ENCODE measurements around the gene PLK5.

The PLK5 gene

GRCh38 chr19:1505012-1505411, 18.9 kb upstream of the PLK5 start:
- Histone ChIP-seq H3K4me2 (ENCODE audit: low read length) (no peak overlapping the region), H3K79me2 (ENCODE audit: control insufficient read depth, low read length) (no peaks in the 10 kb centered on the region), H3K27me3 (ENCODE audit: control insufficient read depth, low read length) (peaks cover 10% of the 10 kb centered on the region)

GRCh38 chr19:1505991-1506881, 17.6 kb upstream of the PLK5 start:
- no peak overlapping the region for H3K27ac ChIP-seq (ENCODE audit: low read depth, low read length)
- no peaks in the 10 kb centered on the region for H3K36me3 ChIP-seq (ENCODE audit: control insufficient read depth, low read length)
- no peaks in the 10 kb centered on the region for H3K79me2 ChIP-seq (ENCODE audit: control insufficient read depth, low read length)
- no peaks in the 10 kb centered on the region for H4K20me1 ChIP-seq (ENCODE audit: control insufficient read depth, insufficient read depth, low read depth, low read length)
- H3K4me1 ChIP-seq (ENCODE audit: control insufficient read depth, low read length), result peaks cover 5% of the 10 kb centered on the region
- H3K9me3 ChIP-seq (ENCODE audit: control insufficient read depth, insufficient read depth, low read length), result peaks cover 6% of the 10 kb centered on the region; the same call in 1 of the 2 replicates
- H3K27me3 ChIP-seq (ENCODE audit: control insufficient read depth, low read length), result peaks cover 20% of the 10 kb centered on the region
- no peak overlapping the region for H3K4me2 ChIP-seq (ENCODE audit: low read length)
- H3F3A ChIP-seq (ENCODE audit: control insufficient read depth, insufficient read depth), result 0 out of 2 replicates have a peak, but pooled peaks cover 2% of the 10 kb centered on the region
- TF ChIP-seq CTCF (IDR thresholded peaks at IDR 0.05; ENCODE audit: low read depth, low read length, poor library complexity, severe bottlenecking) (no peak), EZH2phosphoT487 (IDR thresholded peaks at IDR 0.05; ENCODE audit: borderline replicate concordance, low read length) (no peak)
- H3K4me3 ChIP-seq (ENCODE audit: low read length), result no peak overlapping the region
- no peaks in the 10 kb centered on the region for H3K9me2 ChIP-seq (replicated peaks; ENCODE audit: control insufficient read depth, low read length)

More at GRCh38 chr19:1505012-1505411, 18.9 kb upstream of the PLK5 start:
- peaks cover 5% of the 10 kb centered on the region for H3K4me1 ChIP-seq (ENCODE audit: control insufficient read depth, low read length)
- H4K20me1 ChIP-seq (ENCODE audit: control insufficient read depth, insufficient read depth, low read depth, low read length), result no peaks in the 10 kb centered on the region
- TF ChIP-seq EZH2phosphoT487 (IDR thresholded peaks at IDR 0.05; ENCODE audit: borderline replicate concordance, low read length) (no peak), CTCF (IDR thresholded peaks at IDR 0.05; ENCODE audit: low read depth, low read length, poor library complexity, severe bottlenecking) (no peak)
- 0 out of 2 replicates have a peak, but pooled peaks cover 2% of the 10 kb centered on the region for H3F3A ChIP-seq (ENCODE audit: control insufficient read depth, insufficient read depth)
- H3K4me3 ChIP-seq (ENCODE audit: low read length), result no peak overlapping the region
- no peak overlapping the region for H3K27ac ChIP-seq (ENCODE audit: low read depth, low read length)
- H3K9me2 ChIP-seq (replicated peaks; ENCODE audit: control insufficient read depth, low read length), result no peaks in the 10 kb centered on the region
- no peaks in the 10 kb centered on the region for H3K36me3 ChIP-seq (ENCODE audit: control insufficient read depth, low read length)
- peaks cover 6% of the 10 kb centered on the region; the same call in 1 of the 2 replicates for H3K9me3 ChIP-seq (ENCODE audit: control insufficient read depth, insufficient read depth, low read length)

- 0 out of 2 replicates have a peak, but pooled peaks cover 2% of the 10 kb centered on the region for H3F3A ChIP-seq (ENCODE audit: control insufficient read depth, insufficient read depth)
- H3K4me3 ChIP-seq (ENCODE audit: low read length), result no peak overlapping the region
- H3K9me3 ChIP-seq (ENCODE audit: control insufficient read depth, insufficient read depth, low read length), result peaks cover 6% of the 10 kb centered on the region; the same call in 1 of the 2 replicates
- H3K79me2 ChIP-seq (ENCODE audit: control insufficient read depth, low read length), result no peaks in the 10 kb centered on the region
- no peaks in the 10 kb centered on the region for H4K20me1 ChIP-seq (ENCODE audit: control insufficient read depth, insufficient read depth, low read depth, low read length)
- H3K4me2 ChIP-seq (ENCODE audit: low read length), result no peak overlapping the region
- H3K4me1 ChIP-seq (ENCODE audit: control insufficient read depth, low read length), result peaks cover 5% of the 10 kb centered on the region
- H3K36me3 ChIP-seq (ENCODE audit: control insufficient read depth, low read length), result no peaks in the 10 kb centered on the region
- TF ChIP-seq CTCF (IDR thresholded peaks at IDR 0.05; ENCODE audit: low read depth, low read length, poor library complexity, severe bottlenecking) (no peak), EZH2phosphoT487 (IDR thresholded peaks at IDR 0.05; ENCODE audit: borderline replicate concordance, low read length) (no peak)
- H3K27ac ChIP-seq (ENCODE audit: low read depth, low read length), result no peak overlapping the region
- no peaks in the 10 kb centered on the region for H3K9me2 ChIP-seq (replicated peaks; ENCODE audit: control insufficient read depth, low read length)
- H3K27me3 ChIP-seq (ENCODE audit: control insufficient read depth, low read length), result peaks cover 28% of the 10 kb centered on the region
Measured at GRCh38 chr19:1507192-1507660, 16.7 kb upstream of the PLK5 start.

Measured in DOHH2 (cell line).